Tibial nerve (tissue), 4 donors: ENCODE data around the gene GALM.

Experiments used
- EP300 ChIP-seq, 2 donors: sonication (generic); formaldehyde crosslinking; IDR thresholded peaks; one replicate each; pipeline ENCODE4 v1.6.1; 2017; ENCODE audit warnings: antibody characterized with exemption in 2 of 2, mild to moderate bottlenecking in 1 of 2
- POLR2A ChIP-seq, 2 donors: fragments of 450-650 bp; IDR thresholded peaks; one replicate each; pipeline ENCODE4 v1.6.1; 2017; ENCODE audit warnings: antibody characterized with exemption in 2 of 2, mild to moderate bottlenecking in 2 of 2, moderate library complexity in 2 of 2
- TF ChIP-seq, protein P1 (sequence below), 5 experiments: fragments of 200-600 bp in 3 of 5; fragments of 450-650 bp in 2 of 5; sonication (generic) in 3 of 5; IDR thresholded peaks; one replicate each; pipeline ENCODE4 v1.5.1; 2016 to 2019; ENCODE audit warnings: antibody characterized with exemption in 5 of 5, mild to moderate bottlenecking in 3 of 5, moderate library complexity in 2 of 5

DNA sequence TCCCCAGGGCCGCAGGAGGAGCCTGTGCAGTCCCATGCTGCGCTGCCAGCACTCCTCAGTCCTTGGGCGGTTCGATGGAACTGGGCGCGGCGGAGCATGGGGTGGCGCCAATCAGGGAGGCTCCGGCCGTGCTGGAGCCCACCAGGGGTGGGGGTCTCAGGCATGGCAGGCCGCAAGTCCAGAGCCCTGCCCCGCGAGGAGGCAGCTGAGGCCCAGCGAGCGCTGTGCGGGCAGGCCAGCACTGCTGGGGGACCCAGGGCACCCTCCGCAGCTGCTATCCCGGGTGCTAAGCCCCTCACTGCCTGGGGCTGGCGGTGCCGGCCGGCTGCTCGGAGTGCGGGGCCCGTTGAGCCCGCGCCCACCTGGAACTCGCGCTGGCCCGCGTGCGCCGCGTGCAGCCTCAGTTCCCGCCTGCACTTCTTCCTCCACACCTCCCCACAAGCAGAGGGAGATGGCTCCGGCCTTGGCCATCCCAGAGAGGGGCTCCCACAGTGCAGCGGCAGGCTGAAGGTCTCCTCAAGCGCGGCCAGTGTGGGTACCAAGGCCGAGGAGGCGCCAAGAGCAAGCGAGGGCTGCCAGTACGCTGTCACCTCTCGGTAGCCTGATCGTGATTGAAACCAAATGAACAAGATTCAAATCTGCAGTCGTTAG lies 22.8 kb upstream of the GALM start:
- TF ChIP-seq EP300 (IDR thresholded peaks at IDR 0.05) (no peak), POLR2A (IDR thresholded peaks at IDR 0.05) (no peak)
- TF ChIP-seq, protein P1, sequence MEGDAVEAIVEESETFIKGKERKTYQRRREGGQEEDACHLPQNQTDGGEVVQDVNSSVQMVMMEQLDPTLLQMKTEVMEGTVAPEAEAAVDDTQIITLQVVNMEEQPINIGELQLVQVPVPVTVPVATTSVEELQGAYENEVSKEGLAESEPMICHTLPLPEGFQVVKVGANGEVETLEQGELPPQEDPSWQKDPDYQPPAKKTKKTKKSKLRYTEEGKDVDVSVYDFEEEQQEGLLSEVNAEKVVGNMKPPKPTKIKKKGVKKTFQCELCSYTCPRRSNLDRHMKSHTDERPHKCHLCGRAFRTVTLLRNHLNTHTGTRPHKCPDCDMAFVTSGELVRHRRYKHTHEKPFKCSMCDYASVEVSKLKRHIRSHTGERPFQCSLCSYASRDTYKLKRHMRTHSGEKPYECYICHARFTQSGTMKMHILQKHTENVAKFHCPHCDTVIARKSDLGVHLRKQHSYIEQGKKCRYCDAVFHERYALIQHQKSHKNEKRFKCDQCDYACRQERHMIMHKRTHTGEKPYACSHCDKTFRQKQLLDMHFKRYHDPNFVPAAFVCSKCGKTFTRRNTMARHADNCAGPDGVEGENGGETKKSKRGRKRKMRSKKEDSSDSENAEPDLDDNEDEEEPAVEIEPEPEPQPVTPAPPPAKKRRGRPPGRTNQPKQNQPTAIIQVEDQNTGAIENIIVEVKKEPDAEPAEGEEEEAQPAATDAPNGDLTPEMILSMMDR (IDR thresholded peaks at IDR 0.05) = no peak
